Lower leg skin (tissue), 4 donors: ENCODE results near the gene MCRIP1. TPM values are rescaled to one million over a fixed set of nuclear protein-coding genes. Genes with fewer than 3 reads are reported as not detected.

ENCODE experiments used
- DNase-seq, 2 donors: peaks; one replicate each; pipeline ENCODE4 v3.0.0-alpha.2; 2019; ENCODE audit warnings: low spot score in 2 of 2
- H3K4me3 ChIP-seq: fragments of 200-600 bp; sonication (generic); 2 replicates; pipeline ENCODE4 v1.5.1; 2017; ENCODE audit warnings: mild to moderate bottlenecking, low read depth; ENCODE audit not compliant: poor library complexity, severe bottlenecking
- CTCF ChIP-seq, 3 donors: fragments of 450-650 bp; IDR thresholded peaks; one replicate each; pipeline ENCODE4 v1.5.1; 2016; ENCODE audit warnings: antibody characterized with exemption in 3 of 3, mild to moderate bottlenecking in 3 of 3, moderate library complexity in 2 of 3
- POLR2A ChIP-seq, 2 donors: fragments of 450-650 bp; IDR thresholded peaks; one replicate each; pipeline ENCODE4 v1.6.1; 2016 to 2017; ENCODE audit warnings: antibody characterized with exemption in 2 of 2, mild to moderate bottlenecking in 1 of 2, moderate library complexity in 1 of 2
- WGBS, 2 donors: methylation state at CpG; one replicate each; pipeline ENCODE4 v1.1.5; 2018; 5-methylcytosine and 5-hydroxymethylcytosine counted together
- intact Hi-C: fragments of 100-400 bp; cut with DNase I; formaldehyde crosslinking; loops from one replicate; pipeline ENCODE4 v1.15.0; 2023; ENCODE audit warnings: low total_unique reads
- total RNA-seq, 4 donors: library from RNA; depleted of rRNA; stranded (reverse); fragments of >200 nt; gene quantifications; one replicate each; pipeline ENCODE4 v1.1.0, GENCODE V29; 2016

The MCRIP1 gene
- total RNA-seq, 4 donors from 2014 or later = 21.6 to 41.0 (median 28.8) TPM

- no peak for DNase-seq
- intact Hi-C loops = no loop called here
- WGBS, 2 donors = 77 to 79% methylated on average over 27 to 30 of the region's 30 CpGs
- no peak overlapping the region for H3K4me3 ChIP-seq
- TF ChIP-seq POLR2A (IDR thresholded peaks at IDR 0.05) = no peak
- TF ChIP-seq CTCF (IDR thresholded peaks at IDR 0.05) = no peak
These were observed 25.3 kb upstream of the MCRIP1 start for GRCh38 chr17:81858170-81858966.

GRCh38 chr17:81854974-81855774, 22.1 kb upstream of the MCRIP1 start:
- WGBS, 2 donors = 42 to 48% methylated on average over 27 to 29 of the region's 29 CpGs
- TF ChIP-seq CTCF (IDR thresholded peaks at IDR 0.05) (no peak), POLR2A (IDR thresholded peaks at IDR 0.05) (no peak)
- intact Hi-C loops = no loop called here
- DNase-seq = no peak
- H3K4me3 ChIP-seq = no peak overlapping the region

GRCh38 chr17:81852237-81852636, 19.1 kb upstream of the MCRIP1 start:
- intact Hi-C loops = no loop called here
- DNase-seq = no peak
- TF ChIP-seq CTCF (IDR thresholded peaks at IDR 0.05) (no peak), POLR2A (IDR thresholded peaks at IDR 0.05) (no peak)
- no peak overlapping the region for H3K4me3 ChIP-seq
- 88 to 89% methylated on average over 12 of the region's 12 CpGs for WGBS, 2 donors

- DNase-seq = no peak
- WGBS, 2 donors = 89 to 93% methylated on average over 16 of the region's 16 CpGs
- no peak overlapping the region for H3K4me3 ChIP-seq
- TF ChIP-seq POLR2A (IDR thresholded peaks at IDR 0.05) (no peak), CTCF (IDR thresholded peaks at IDR 0.05) (no peak)
- intact Hi-C loops = no loop called here
These were observed 18.3 kb upstream of the MCRIP1 start for GRCh38 chr17:81851423-81851822.

GRCh38 chr17:81849457-81849856, 16.4 kb upstream of the MCRIP1 start:
- WGBS, 2 donors = 94 to 96% methylated on average over 12 of the region's 12 CpGs
- intact Hi-C loops = no loop called here
- no peak overlapping the region for H3K4me3 ChIP-seq
- TF ChIP-seq CTCF (IDR thresholded peaks at IDR 0.05) (no peak), POLR2A (IDR thresholded peaks at IDR 0.05) (no peak)
- DNase-seq = no peak
